Skeletal muscle tissue (tissue), 4 donors: ENCODE measurements around the gene MPRIP. TPM values are rescaled to one million over a fixed set of nuclear protein-coding genes. Genes with fewer than 3 reads are reported as not detected.

Source experiments
- H3K27ac ChIP-seq: one replicate; pipeline ENCODE4 v1.7.0; 2013; ENCODE audit warnings: mild to moderate bottlenecking, low read depth, low read length, inconsistent platforms
- H3K27me3 ChIP-seq, 3 donors: one replicate each; pipeline ENCODE4 v1.7.0; 2013; ENCODE audit warnings: low read length in 3 of 3; ENCODE audit not compliant: control insufficient read depth in 3 of 3, insufficient read depth in 3 of 3
- H3K36me3 ChIP-seq, 3 donors: one replicate each; pipeline ENCODE4 v1.7.0; 2013; ENCODE audit warnings: low read length in 3 of 3; ENCODE audit not compliant: control insufficient read depth in 3 of 3, insufficient read depth in 3 of 3
- H3K4me1 ChIP-seq, 3 donors: one replicate each; pipeline ENCODE4 v1.7.0; 2013; ENCODE audit warnings: low read length in 3 of 3, mild to moderate bottlenecking in 3 of 3; ENCODE audit not compliant: control insufficient read depth in 3 of 3, insufficient read depth in 3 of 3
- H3K4me3 ChIP-seq, 3 donors: one replicate each; pipeline ENCODE4 v1.7.0; 2013; ENCODE audit warnings: low read length in 3 of 3
- H3K9ac ChIP-seq, 3 donors: one replicate each; pipeline ENCODE4 v1.7.0; 2013; ENCODE audit warnings: low read length in 3 of 3, mild to moderate bottlenecking in 3 of 3, moderate library complexity in 2 of 3, low read depth in 1 of 3
- H3K9me3 ChIP-seq, 3 donors: one replicate each; pipeline ENCODE4 v1.7.0; 2013; ENCODE audit warnings: low read length in 3 of 3; ENCODE audit not compliant: control insufficient read depth in 3 of 3
- total RNA-seq: library from RNA; depleted of rRNA; stranded (reverse); fragments of >200 nt; gene quantifications from one replicate; pipeline ENCODE4 v1.2.3, GENCODE V29; 2014
- donor health status: Osteomylitis.

MPRIP gene
- total RNA-seq, 1 donor from 2014 or later, result 79.3 TPM

DNA sequence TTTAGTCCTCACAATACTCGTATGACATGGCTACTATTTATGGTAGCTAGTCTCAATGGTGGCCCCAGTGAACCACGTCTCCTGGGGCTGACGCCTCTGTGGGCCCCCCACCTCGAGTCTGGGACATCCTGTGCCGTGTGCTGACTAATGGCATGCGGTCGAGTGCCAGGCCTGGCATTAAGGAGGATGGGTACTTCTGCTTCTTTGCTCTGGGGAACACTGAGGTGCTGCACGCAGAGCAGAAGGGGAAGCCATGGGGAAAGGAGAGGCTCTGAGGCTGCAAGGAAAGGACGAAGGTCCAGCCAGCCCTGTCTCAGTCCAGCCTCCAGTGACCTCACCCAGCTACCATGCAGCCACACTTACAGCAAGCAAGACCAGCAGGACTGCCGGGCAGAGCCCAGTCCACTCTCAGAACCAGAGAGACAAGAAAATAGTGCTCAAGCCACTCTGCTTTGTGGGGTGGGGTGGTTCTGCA lies 5.7 kb upstream of the MPRIP start:
- peaks cover 28 to 42% (median 35%) of the 10 kb centered on the region in 3 donors for H3K4me1 ChIP-seq
- no peaks in the 10 kb centered on the region for H3K27me3 ChIP-seq
- H3K4me3 ChIP-seq, result peak overlapping the region in 2 of 3 donors; percentile 1 to 52
- H3K9ac ChIP-seq, result peak overlapping the region; percentile 34 to 68 (median 46)
- H3K9me3 ChIP-seq, result no peaks in the 10 kb centered on the region
- H3K36me3 ChIP-seq, result no peaks in the 10 kb centered on the region
- H3K27ac ChIP-seq, result peak overlapping the region; percentile 73

DNA sequence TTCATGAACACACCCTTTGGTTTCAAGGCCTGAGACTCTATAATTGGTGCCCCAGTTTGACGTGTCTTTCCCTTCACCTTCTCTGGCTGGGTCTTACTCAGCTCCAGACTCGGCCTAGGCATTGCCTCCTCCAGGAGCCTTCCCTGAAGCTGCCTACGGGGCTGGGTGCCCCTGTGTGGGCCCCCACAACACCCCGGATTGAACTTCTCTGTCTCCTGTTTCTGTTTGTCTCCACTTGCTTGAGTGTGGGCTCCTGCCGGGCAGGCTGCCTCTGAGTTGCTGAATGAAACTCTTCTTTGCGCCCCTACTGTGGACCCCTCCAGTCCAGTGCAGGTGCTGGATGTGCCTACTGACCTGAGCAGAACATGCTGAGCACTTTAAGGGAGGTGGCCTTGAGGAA lies 2.3 kb upstream of the MPRIP start:
- Histone ChIP-seq H3K9ac (peak overlapping the region in 1 of 3 donors; percentile 20), H3K27me3 (no peaks in the 10 kb centered on the region), H3K4me3 (no peak overlapping the region), H3K27ac (no peak overlapping the region), H3K4me1 (peaks cover 41 to 56% (median 45%) of the 10 kb centered on the region in 3 donors), H3K9me3 (no peaks in the 10 kb centered on the region), H3K36me3 (no peaks in the 10 kb centered on the region)

DNA sequence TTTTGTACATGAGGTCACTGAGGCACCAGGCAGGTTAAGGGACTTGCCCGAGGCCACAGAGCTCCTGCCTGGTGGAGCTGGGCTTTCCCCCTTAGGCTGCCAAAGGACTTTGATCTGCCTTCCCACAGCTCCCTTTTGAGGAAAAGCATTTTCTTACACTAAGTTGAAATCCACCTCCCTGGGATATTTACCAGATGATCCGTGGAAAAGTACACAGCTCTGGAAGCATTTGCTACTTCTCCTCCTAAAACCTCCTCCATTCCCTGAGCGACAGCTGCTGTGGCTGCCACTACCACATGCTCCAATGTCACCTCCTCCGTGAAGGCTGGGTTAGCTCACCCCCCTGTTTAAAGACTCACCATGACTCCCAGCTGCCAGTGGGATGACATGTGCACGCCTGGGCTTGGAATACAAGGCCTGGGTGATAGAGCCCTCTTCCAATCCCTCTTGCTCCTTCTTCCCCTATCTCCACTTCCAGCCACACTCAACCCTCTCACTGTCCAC lies 1.2 kb upstream of the MPRIP start:
- H3K36me3 ChIP-seq, result no peaks in the 10 kb centered on the region
- H3K4me1 ChIP-seq, result peaks cover 47 to 60% (median 48%) of the 10 kb centered on the region in 3 donors

GRCh38 chr17:17041571-17042383 lies 480 bp upstream of the MPRIP start:
- H3K9me3 ChIP-seq, result no peaks in the 10 kb centered on the region
- H3K4me1 ChIP-seq, result peaks cover 46 to 60% (median 47%) of the 10 kb centered on the region in 3 donors
- H3K27me3 ChIP-seq, result no peaks in the 10 kb centered on the region
- H3K4me3 ChIP-seq, result peak overlapping the region; percentile 80 to 82 (median 81)
- no peaks in the 10 kb centered on the region for H3K36me3 ChIP-seq
- peak overlapping the region; percentile 93 for H3K27ac ChIP-seq
- peak overlapping the region; percentile 83 to 90 (median 84) for H3K9ac ChIP-seq

More for the DNA sequence above, 1.2 kb upstream of the MPRIP start:
- peak overlapping the region; percentile 83 to 90 (median 84) for H3K9ac ChIP-seq
- H3K9me3 ChIP-seq, result no peaks in the 10 kb centered on the region
- H3K27ac ChIP-seq, result peak overlapping the region; percentile 93
- H3K27me3 ChIP-seq, result no peaks in the 10 kb centered on the region
- H3K4me3 ChIP-seq, result peak overlapping the region; percentile 80 to 82 (median 81)

DNA sequence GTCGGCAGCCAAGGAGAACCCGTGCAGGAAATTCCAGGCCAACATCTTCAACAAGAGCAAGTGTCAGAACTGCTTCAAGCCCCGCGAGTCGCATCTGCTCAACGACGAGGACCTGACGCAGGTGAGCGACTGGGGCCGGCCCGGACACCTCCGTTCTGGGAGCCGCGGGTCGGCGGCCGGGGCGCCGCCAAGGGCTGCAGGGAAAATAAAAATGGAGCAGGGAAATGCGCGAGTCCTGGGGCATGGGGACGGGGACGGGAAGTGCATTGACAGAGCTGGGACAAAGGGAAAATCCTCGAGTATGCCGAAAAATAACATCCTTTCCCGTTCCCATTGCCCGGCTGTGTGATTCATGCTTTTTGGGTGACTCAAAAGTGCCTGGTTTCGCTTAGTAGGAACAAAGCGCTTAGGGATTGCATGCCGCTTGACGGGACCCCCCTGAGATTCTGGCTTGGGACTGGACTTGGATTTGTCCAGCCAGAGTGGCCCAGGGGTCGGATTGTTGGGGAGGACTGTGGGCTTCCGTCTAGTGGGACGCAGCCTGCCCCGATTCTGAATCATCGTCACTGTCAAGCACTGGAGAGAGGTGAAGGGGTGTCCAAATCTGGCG lies 699 bp downstream of the MPRIP start:
- H3K27ac ChIP-seq, result peak overlapping the region; percentile 77
- no peaks in the 10 kb centered on the region for H3K9me3 ChIP-seq
- peaks cover 54 to 58% (median 55%) of the 10 kb centered on the region in 3 donors for H3K4me1 ChIP-seq
- H3K4me3 ChIP-seq, result peak overlapping the region; percentile 65 to 93 (median 92)
- H3K9ac ChIP-seq, result peak overlapping the region; percentile 90 to 97 (median 93)
- H3K36me3 ChIP-seq, result no peaks in the 10 kb centered on the region
- H3K27me3 ChIP-seq, result no peaks in the 10 kb centered on the region

GRCh38 chr17:17043461-17044271 lies 1.4 kb downstream of the MPRIP start:
- Histone ChIP-seq H3K9me3 (no peaks in the 10 kb centered on the region), H3K4me3 (peak overlapping the region; percentile 65 to 93 (median 92)), H3K27me3 (no peaks in the 10 kb centered on the region), H3K27ac (peak overlapping the region; percentile 77), H3K36me3 (no peaks in the 10 kb centered on the region), H3K4me1 (peaks cover 62 to 65% (median 62%) of the 10 kb centered on the region in 3 donors), H3K9ac (peak overlapping the region; percentile 90 to 97 (median 93))

DNA sequence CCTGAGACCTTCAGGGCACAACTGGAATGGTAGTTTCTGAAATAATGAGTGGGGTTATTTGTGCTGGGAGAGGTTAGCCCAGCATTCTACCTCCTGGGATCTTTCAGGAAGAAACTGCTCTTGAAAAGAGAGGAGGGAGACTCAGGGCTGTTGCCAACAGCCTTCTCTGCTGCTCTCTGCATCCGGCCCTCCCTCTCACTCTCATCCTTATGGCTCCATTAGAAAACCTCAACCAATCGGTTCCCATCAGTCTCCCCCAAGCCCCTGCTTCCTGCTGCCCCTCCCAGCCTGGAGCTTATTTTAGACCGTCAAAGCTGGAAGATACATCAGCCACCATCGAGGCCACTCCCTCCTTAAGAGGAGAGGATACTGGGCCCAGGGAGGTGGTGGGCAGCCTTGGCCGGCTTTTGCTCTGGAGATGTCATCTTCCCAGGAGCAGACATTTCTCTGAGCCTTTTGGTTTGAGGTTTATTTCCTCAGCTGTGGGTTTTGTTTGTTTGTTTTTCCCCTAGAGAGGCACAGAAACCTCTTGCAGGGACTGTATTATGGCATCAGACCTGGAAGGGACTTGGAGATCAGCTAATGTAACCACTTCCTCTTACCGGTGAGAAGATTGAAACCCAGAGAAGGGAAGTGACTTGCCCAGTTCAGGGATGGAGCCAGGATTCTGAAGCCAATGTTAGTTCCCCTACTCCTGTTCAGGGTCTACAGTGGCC lies 2.7 kb downstream of the MPRIP start:
- Histone ChIP-seq H3K36me3 (no peaks in the 10 kb centered on the region), H3K9ac (peak overlapping the region; percentile 72 to 97 (median 90)), H3K9me3 (no peaks in the 10 kb centered on the region), H3K4me3 (peak overlapping the region; percentile 33 to 93 (median 92)), H3K27me3 (no peaks in the 10 kb centered on the region), H3K27ac (peak overlapping the region; percentile 77), H3K4me1 (peaks cover 70 to 74% (median 71%) of the 10 kb centered on the region in 3 donors)

DNA sequence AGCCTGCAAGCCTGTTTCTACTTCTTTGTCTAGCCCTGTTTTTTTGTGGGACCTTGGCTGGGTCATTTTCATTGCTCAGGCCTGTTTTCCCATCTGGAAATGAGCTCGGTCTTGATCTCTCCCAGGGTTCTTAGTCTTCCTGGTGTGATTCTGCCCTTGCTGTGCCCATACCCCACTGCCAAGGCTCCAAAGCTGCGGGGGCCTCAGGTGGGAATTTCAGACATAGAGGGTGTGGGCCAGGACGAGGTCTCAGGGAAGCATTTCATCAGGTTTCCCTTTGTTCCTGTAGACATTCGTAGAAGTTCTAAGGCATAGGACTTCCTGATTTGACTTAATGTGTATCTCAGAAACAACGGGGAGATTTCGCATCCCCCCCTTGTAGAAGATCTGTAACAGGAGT lies 5.8 kb downstream of the MPRIP start:
- peak overlapping the region; percentile 2 to 68 (median 6) for H3K9ac ChIP-seq
- no peaks in the 10 kb centered on the region for H3K36me3 ChIP-seq
- H3K4me3 ChIP-seq, result peak overlapping the region in 2 of 3 donors; percentile 5 to 30
- H3K4me1 ChIP-seq, result peaks cover 86 to 90% (median 88%) of the 10 kb centered on the region in 3 donors
- no peaks in the 10 kb centered on the region for H3K9me3 ChIP-seq
- H3K27me3 ChIP-seq, result no peaks in the 10 kb centered on the region
- peak overlapping the region; percentile 39 for H3K27ac ChIP-seq
